MM.1S (cell line): ENCODE results near the gene QRICH1.

Experiments used
- EZH2 ChIP-seq: fragments of 300-600 bp; sonication (generic); optimal IDR thresholded peaks from 2 replicates; pipeline ENCODE3; 2017; ENCODE audit warnings: low read depth, mild to moderate bottlenecking, antibody characterized with exemption, low read length, mixed read lengths
- EZH2phosphoT487 ChIP-seq: fragments of 300-600 bp; sonication (generic); IDR thresholded peaks from 2 replicates; pipeline ENCODE4 v1.6.1; 2018; ENCODE audit warnings: antibody characterized with exemption, low read length
- TF ChIP-seq, protein P1 (sequence below): fragments of 300-600 bp; sonication (generic); IDR thresholded peaks from 2 replicates; pipeline ENCODE4 v1.5.1; 2016; ENCODE audit warnings: antibody characterized with exemption, low read length, mixed read lengths

DNA sequence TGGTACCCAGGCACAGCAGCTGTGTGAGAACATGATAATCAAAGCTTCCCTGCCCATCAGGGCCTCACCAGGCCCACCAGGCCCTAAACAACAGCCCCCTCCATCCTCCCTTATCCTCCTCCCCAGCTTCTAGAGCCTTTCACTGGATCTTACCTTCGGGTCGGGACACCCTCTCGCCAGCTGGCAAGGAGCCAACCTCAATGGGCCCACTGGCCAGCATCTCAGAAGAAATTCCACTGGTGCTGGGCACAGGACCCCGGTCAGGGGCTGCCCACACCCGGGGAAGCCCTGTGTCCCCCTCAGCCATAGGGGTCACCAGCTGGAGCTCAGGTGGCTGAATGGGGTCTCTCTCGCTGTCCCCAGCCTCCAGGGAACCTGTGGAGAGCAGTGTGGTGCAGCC, 17.5 kb upstream of the QRICH1 start:
- TF ChIP-seq, protein P1, sequence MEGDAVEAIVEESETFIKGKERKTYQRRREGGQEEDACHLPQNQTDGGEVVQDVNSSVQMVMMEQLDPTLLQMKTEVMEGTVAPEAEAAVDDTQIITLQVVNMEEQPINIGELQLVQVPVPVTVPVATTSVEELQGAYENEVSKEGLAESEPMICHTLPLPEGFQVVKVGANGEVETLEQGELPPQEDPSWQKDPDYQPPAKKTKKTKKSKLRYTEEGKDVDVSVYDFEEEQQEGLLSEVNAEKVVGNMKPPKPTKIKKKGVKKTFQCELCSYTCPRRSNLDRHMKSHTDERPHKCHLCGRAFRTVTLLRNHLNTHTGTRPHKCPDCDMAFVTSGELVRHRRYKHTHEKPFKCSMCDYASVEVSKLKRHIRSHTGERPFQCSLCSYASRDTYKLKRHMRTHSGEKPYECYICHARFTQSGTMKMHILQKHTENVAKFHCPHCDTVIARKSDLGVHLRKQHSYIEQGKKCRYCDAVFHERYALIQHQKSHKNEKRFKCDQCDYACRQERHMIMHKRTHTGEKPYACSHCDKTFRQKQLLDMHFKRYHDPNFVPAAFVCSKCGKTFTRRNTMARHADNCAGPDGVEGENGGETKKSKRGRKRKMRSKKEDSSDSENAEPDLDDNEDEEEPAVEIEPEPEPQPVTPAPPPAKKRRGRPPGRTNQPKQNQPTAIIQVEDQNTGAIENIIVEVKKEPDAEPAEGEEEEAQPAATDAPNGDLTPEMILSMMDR: no peak
- TF ChIP-seq EZH2 (no peak), EZH2phosphoT487 (no peak)
